NCI-H82 treated with DMSO at 0.1 percent for 48 hours (cell line): Measurements from ENCODE around the gene TMED6.
"Not testable (repeated sequence)": the region's sequence is repeated elsewhere in the genome, so short reads cannot be mapped to it uniquely, and the experiment has no call there.

Experiments
- DNase-seq: peaks from one replicate; lab custom pipeline; 2025; ENCODE audit not compliant: unreplicated experiment; lab: John Stamatoyannopoulos, UW

Gene TMED6

GRCh38 chr16:69306031-69306430, 45.6 kb downstream of the TMED6 start:
- no peak for DNase-seq

- no peak for DNase-seq
Measured at GRCh38 chr16:69302301-69302700, 49.3 kb downstream of the TMED6 start.

- no peak for DNase-seq
Measured at GRCh38 chr16:69301861-69302260, 49.7 kb downstream of the TMED6 start.

GRCh38 chr16:69301187-69301586, 50.4 kb downstream of the TMED6 start:
- no peak for DNase-seq

DNA sequence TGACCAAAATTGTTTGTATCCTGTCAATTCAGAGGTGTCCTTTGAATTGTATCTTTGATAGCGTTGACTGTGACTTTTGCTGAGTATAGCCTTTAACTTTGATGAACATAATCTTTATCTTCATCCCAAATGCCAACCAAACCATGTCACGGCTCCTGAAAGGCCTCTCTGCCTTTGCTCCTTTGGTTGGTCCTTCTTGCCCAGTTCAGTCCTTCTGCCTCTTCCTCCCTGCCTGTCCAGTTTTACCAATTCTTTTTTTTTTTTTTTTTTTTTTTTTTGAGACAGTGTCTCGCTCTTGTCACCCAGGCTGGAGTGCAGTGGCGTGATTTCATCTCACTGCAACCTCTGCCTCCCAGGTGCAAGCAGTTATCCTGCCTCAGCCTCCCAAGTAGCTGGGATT, 53.3 kb downstream of the TMED6 start:
- DNase-seq: no peak

GRCh38 chr16:69296771-69297170, 54.8 kb downstream of the TMED6 start:
- not testable (repeated sequence) for DNase-seq

DNA sequence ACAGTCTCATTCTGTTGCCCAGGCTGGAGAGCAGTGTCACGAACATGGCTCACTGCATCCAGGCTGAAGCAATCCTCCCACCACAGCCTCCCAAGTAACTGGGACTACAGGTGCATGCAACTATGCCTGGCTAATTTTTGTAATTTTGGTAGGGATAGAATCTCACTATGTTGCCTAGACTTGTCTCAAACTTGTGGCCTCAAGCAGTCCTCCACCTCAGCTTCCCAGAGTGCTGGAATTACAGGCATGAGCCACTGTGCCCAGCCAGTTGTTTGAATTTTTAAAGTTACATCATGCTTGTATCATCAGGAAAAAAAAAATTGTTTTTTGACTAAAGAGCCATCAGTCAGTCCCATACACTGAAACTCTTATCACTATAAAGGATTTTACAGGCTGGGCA, 57.5 kb downstream of the TMED6 start:
- no peak for DNase-seq

- no peak for DNase-seq
Measured at GRCh38 chr16:69293401-69293800, 58.2 kb downstream of the TMED6 start.
